ELF-1 (cell line): Measurements from ENCODE around the gene MYLK3.
"Not testable (repeated sequence)": the region's sequence is repeated elsewhere in the genome, so short reads cannot be mapped to it uniquely, and the experiment has no call there.

ENCODE experiments used
- DNase-seq: peaks from one replicate; pipeline ENCODE4 v3.0.0-alpha.2; 2016; ENCODE audit warnings: low read depth, low spot score

MYLK3 gene

DNA sequence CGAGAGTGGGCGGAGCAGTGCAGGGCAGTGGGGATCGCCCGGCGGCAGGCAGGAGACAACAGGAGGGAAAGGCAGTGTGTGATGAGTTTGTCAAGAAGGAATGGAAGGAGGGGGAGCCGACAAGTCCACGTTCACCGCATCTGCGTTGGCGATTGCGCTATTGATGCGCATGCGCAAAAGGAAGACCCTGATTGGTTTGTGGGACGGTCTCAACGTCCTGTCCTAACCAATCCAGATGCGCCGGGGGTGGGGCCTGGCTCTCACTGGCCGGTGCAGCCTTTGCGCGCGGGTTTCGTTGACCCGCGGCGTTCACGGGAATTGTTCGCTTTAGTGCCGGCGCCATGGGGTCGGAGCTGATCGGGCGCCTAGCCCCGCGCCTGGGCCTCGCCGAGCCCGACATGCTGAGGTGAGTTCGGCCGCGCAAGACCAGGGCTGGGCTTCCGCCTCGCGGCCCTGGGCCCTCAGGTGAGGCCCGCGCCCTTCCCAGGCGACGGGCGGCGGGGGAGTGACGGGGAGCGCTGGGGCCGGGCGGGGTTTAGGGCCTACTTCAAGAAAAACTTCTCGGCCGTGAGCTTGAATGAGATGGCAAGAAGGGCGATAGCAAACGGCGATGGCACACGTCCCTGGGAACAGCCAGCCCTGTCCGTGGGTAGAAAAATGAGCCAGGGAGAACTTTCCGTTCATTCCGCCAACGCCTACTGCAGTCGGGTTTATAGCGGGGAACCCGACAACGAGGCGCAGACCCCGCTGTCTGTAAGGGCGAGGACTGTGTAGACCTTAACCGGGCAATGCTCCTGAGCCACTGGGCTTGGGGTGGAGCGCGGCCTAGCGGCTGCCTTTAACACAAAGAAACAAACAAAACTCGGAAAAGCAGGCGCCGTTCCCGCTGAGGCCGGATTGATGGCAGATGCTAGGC lies 58.5 kb downstream of the MYLK3 start, which contains the start of gene ORC6:
Gene ORC6, plus strand, starts transcription at position 295 of the 916 bp plus-strand sequence. Its CDS starts 47 bp downstream, at position 342.
- DNase-seq, result peak; percentile 99

DNA sequence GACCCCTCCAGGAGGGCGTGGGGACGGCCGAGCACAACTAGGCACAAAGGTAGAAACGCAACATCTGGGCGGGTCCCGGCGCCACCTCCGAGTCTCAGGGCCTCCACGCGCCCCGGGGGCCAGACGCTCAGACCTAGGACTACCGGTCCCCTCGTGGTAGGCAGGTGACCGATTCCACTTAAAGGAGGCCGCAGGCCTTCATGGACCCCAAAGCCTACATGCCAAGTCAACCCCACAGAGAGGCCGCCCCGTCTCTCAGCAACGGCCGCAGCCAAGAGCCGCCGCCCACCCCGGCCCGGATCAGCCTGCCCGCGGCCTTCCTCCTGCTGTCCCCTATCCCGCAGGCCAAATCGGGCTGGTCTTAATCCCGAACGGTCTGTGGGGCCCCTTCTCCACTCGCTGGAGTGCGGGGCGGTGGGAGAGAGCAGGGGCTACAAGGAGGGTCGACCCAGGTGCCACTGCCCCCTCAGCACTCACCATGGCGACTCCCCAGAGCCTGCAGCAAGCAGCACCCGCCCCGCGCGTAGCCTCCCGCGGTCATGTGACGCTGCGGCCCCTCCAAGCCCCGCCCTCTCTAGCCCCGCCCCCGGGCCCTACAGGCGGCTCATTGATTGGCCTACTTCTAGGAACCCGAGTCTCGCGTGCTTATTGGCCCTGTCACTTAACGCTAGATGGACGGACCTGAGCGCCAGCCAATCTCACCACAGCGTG lies 59.3 kb downstream of the MYLK3 start, which contains the start of gene VPS35:
Gene VPS35, minus strand, starts transcription at position 525 of the 711 bp plus-strand sequence. Its CDS starts 45 bp downstream, at position 480.
- DNase-seq, result peak; percentile 99

DNA sequence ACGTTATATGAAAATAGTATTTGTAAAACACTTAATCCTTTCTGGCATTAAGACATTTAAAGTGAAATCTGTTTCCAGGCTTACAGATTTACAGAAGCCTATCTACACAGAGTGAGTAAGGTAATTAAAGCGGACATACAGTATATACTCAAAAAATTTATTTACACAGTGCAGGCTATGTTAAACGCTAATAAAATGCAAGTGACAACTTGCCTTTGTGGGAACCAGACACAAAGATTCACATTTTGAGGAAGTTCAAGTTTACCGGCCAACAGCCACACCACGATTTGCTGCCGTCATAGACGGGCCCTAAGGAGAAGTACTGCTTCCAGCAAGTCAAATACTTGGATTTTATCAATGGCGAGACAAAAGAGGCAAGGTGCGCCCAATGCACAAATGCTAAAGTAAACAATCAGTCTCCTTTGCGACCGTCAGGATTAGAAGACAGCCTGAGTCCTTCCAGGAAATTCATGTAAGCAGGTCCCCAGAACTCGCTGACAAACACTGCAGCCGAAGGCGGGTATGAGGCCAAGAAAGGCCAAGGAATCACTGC lies 60.0 kb downstream of the MYLK3 start:
- DNase-seq, result no peak

DNA sequence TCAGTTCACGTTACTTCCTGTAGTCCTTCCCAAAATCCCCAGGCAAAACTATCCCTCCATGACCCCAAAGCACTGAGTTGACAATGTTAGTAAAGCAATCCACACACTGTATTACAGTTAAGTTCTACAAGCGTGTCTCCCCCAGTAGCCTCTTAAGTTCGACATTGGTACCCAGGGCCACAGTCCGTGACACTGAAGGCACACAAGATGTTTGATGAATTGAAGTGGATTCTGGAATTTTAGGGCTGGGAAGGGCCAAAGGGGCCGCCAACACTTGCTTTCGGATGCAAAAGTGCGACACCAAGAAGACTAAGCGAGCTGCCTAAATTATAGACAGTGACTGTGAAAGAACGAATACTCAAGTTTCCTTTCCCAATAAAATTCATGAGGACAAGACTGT lies 60.7 kb downstream of the MYLK3 start:
- DNase-seq, result no peak

DNA sequence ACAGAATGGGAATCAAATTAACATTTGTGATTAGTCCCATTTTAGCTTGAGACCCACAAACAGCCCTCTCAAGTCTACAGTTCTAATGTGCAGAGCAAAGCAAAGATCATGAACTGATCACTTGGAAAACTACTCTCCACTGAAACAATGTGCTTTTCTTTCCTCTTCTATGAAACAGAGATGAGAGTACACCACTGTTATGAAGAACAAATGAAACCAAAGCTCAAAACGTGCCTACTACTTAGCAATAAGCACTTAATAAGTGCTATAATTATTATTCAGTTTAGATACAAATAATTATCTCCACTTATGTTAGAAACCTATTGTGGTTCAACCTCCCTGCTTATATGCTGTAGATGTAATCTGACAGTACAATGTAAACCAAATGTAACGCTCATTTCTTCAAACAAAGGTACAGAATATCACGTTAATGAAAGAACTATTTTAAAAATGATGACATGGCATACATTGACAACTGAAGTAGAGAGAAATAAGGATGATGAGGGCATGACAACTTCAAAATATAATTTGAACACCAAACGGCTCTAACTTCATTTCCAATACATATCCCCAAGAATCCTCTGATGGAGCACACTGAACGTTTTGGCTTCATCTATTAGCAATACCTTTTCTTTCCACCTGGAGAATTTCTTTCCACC lies 61.2 kb downstream of the MYLK3 start:
- DNase-seq, result no peak

DNA sequence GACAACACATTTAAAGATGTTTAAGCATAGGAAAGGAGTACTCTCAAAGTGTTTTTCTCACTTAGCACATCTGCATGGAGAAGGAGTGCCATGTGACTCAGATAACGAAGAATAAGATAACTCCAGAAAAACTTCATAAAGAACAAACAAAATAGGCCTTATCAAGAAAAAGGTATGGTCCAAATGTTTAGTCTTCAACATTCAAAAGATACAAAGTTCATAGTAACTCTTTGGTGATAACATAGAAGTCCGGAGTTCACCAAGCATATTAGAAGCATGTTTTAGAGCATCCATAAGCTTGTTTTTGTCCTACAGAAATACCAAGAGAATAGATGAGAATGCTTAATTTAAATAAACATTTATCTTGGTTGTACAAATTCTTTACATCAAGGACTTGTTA lies 66.3 kb downstream of the MYLK3 start:
- DNase-seq, result not testable (repeated sequence)

DNA sequence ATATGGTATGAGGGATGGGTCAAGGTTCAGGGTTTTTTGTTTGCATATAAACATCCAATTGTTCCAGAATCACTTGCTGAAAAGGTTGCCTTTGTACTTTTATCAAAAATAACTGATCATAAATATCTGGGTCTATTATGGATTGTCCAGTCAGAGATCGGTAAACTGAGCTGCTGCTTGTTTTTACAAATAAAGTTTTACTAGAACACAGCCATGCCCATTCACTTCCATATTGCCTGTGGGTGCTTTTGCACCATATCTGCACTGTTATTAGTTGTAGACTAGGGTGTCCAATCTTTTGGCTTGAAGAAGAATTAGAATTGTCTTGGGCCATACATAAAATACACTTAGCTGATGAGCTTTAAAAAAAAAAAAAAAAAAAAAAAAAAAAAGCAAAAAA lies 70.2 kb downstream of the MYLK3 start:
- DNase-seq, result not testable (repeated sequence)

DNA sequence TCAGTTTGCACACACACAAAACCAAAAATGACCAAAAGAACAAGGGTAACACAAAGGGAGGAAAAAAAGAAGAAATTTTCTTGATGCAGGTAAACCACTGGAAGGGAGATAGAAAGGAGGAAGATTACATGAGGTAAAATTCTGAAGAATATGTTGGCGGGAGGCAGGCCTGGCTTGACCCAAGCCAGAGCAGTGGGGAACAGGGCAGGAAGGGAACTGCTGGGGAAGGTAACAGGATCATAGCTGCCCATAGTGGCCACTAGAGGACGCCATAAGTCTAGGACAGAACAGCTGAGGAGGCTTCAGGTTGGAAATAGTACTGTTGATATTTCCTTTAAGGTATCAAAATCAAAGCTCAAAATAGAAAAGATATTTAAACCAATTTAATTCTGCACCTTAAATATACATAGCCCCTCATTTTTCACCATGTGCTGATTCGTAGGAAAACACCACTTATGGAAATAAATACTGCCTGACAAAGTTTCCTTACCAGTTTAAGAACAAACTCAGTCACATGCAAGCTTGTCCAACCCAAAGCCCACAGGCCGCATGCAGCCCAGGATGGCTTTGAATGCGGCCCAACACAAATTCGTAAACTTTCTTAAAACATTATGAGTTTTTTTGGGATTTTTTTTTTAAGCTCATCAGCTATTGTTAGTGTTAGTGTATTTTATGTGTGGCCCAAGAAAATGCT lies 74.7 kb downstream of the MYLK3 start:
- peak; percentile 81 for DNase-seq

DNA sequence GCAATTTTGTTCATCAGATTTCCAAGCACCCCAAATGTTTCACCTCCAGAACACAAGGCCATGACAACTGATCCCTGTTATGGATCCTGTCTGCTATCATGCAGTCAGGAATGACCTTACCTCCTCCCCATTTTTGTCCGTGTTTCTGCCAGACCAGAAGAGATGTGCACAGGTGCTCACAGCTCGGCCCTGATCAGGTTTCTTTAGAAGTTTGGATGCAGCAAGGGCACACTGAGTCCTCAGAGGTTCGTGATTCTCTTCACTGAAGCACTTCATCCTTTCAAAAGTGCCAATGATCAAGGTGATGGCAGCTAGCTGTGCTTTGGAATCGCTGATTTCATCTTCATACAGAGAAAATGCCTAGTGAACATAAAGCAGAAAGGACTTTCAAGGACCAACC lies 86.0 kb downstream of the MYLK3 start:
- DNase-seq, result no peak

DNA sequence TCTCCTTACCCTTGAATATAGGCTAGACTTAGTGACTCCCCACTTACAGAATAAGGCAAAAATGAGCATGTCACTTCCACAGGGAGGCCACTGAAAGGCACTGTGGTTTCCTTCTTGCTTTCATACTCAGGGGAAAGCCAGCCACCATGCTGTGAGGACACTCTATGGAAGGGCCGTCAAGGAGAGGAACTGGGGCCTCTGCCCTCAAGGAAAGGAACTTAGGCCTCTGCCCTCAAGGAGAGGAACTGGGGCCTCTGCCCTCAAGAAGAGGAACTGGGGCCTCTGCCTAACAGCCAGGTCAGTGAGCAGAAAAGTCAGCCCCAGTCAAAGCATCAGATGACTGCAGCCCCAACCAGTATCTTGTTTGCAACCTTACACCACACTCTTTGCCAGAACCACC lies 89.2 kb downstream of the MYLK3 start:
- DNase-seq, result no peak
